CD8-positive, alpha-beta memory T cell (primary cell): ENCODE measurements around the gene SLC25A15. TPM values are rescaled to one million over a fixed set of nuclear protein-coding genes. Genes with fewer than 3 reads are reported as not detected.
A peak's percentile ranks its signal among the peaks of the same experiment; 100 is the strongest.
"Not testable (repeated sequence)": the region's sequence is repeated elsewhere in the genome, so short reads cannot be mapped to it uniquely, and the experiment has no call there.

Experiments
- CTCF ChIA-PET: fragments of 350-600 bp; sonication (Branson Sonifier 250); formaldehyde crosslinking; loops from one replicate; lab custom pipeline; 2021; ENCODE audit warnings: antibody characterized with exemption; lab: Charles Lee
- POLR2A ChIA-PET: fragments of 350-600 bp; sonication (Branson Sonifier 250); formaldehyde crosslinking; loops from one replicate; lab custom pipeline; 2021; ENCODE audit warnings: antibody characterized with exemption; lab: Charles Lee
- DNase-seq, 5 donors: peaks; one replicate each; pipeline versions ENCODE4 v3.0.0 to v3.0.0-alpha.2; 2020 to 2022; ENCODE audit warnings: mixed read lengths in 1 of 5
- H3K27ac ChIP-seq: one replicate; pipeline ENCODE4 v1.7.0; 2013; ENCODE audit warnings: low read depth, mild to moderate bottlenecking, low read length, moderate library complexity
- H3K27me3 ChIP-seq: 2 replicates; pipeline ENCODE4 v1.7.0; 2013; ENCODE audit warnings: low read length, mild to moderate bottlenecking; ENCODE audit not compliant: insufficient read depth, poor library complexity, severe bottlenecking
- H3K36me3 ChIP-seq: 2 replicates; pipeline ENCODE4 v1.7.0; 2013; ENCODE audit warnings: mild to moderate bottlenecking, low read length, moderate library complexity; ENCODE audit not compliant: insufficient read depth
- H3K4me1 ChIP-seq: 2 replicates; pipeline ENCODE4 v1.7.0; 2013; ENCODE audit warnings: mild to moderate bottlenecking, low read length, moderate library complexity; ENCODE audit not compliant: insufficient read depth
- H3K4me3 ChIP-seq: 2 replicates; pipeline ENCODE4 v1.7.0; 2013; ENCODE audit warnings: mild to moderate bottlenecking, low read length
- H3K9me3 ChIP-seq: 2 replicates; pipeline ENCODE4 v1.7.0; 2013; ENCODE audit warnings: mild to moderate bottlenecking, low read length
- H3K27ac Mint-ChIP-seq, 8 donors: one replicate each; pipeline ENCODE4 v1.8.0; 2020 to 2021; ENCODE audit warnings: mixed read lengths in 8 of 8, mild to moderate bottlenecking in 6 of 8, inconsistent platforms in 3 of 8, moderate library complexity in 3 of 8
- H3K27me3 Mint-ChIP-seq, 2 donors: one replicate each; pipeline ENCODE4 v1.8.0; 2020 to 2021; ENCODE audit warnings: mixed read lengths in 2 of 2, mild to moderate bottlenecking in 1 of 2, moderate library complexity in 1 of 2
- H3K36me3 Mint-ChIP-seq, 3 donors: one replicate each; pipeline ENCODE4 v1.8.0; 2020 to 2021; ENCODE audit warnings: mixed read lengths in 3 of 3, inconsistent platforms in 1 of 3, mild to moderate bottlenecking in 1 of 3
- H3K4me1 Mint-ChIP-seq, 3 donors: one replicate each; pipeline ENCODE4 v1.8.0; 2020 to 2021; ENCODE audit warnings: mixed read lengths in 3 of 3, inconsistent platforms in 1 of 3, mild to moderate bottlenecking in 1 of 3
- H3K4me3 Mint-ChIP-seq, 7 donors: one replicate each; pipeline ENCODE4 v1.8.0; 2020 to 2021; ENCODE audit warnings: mixed read lengths in 7 of 7, mild to moderate bottlenecking in 6 of 7, moderate library complexity in 4 of 7, inconsistent platforms in 2 of 7
- H3K9me3 Mint-ChIP-seq, 5 donors: one replicate each; pipeline ENCODE4 v1.8.0; 2020 to 2022; ENCODE audit warnings: mixed read lengths in 5 of 5, mild to moderate bottlenecking in 3 of 5, moderate library complexity in 2 of 5, inconsistent platforms in 1 of 5
- polyA plus RNA-seq: library from polyadenylated mRNA; unstranded; fragments of 300-500 nt; fragmentation: Illumina TruSeq; gene quantifications from one replicate; pipeline ENCODE4 v1.2.3, GENCODE V29; 2021
- total RNA-seq, 2 experiments: library from RNA; stranded (reverse); gene quantifications; one replicate each; pipeline ENCODE4 v1.2.3, GENCODE V29; 2021

Gene SLC25A15
- total and polyA plus RNA-seq, 3 experiments from 2014 or later, result 7.3 to 24.3 (median 23.9) TPM

DNA sequence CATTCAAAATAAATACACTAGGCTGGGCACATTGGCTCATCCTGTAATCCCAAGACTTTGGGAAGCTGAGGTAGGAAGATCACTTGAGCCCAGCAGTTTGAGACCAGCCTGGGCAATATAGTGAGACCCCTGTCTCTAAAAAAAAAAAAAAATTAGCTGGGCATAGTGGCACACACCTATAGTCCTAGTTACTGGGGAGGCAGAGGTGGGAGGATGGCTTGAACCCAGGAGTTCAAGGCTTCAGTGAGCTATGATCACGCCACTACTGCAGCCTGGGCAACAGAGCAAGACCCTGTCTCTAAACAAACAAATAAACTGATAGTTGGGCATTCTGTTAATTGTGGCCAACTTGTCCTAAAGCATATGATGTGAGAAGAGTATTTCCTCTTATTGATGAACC lies 6.4 kb upstream of the SLC25A15 start:
- H3K36me3 ChIP-seq, H3K27me3 Mint-ChIP-seq, CTCF ChIA-PET, H3K9me3 Mint-ChIP-seq, H3K27me3 ChIP-seq, H3K4me1 ChIP-seq, DNase-seq, H3K27ac ChIP-seq, H3K27ac Mint-ChIP-seq, H3K36me3 Mint-ChIP-seq, H3K4me3 Mint-ChIP-seq, POLR2A ChIA-PET, H3K9me3 ChIP-seq, H3K4me3 ChIP-seq: not testable (repeated sequence)
- H3K4me1 Mint-ChIP-seq, result peaks cover 0 to 21% (median 19%) of the 10 kb centered on the region in 3 donors

- Histone ChIP-seq H3K4me1 (peaks cover 7% of the 10 kb centered on the region), H3K9me3 (no peaks in the 10 kb centered on the region), H3K36me3 (no peaks in the 10 kb centered on the region), H3K27ac (no peak overlapping the region), H3K27me3 (no peaks in the 10 kb centered on the region), H3K4me3 (no peak overlapping the region)
- Mint-ChIP-seq H3K27ac (no peak overlapping the region), H3K4me3 (no peak overlapping the region), H3K36me3 (no peaks in the 10 kb centered on the region), H3K4me1 (peaks cover 0 to 22% (median 21%) of the 10 kb centered on the region in 3 donors), H3K9me3 (no peaks in the 10 kb centered on the region), H3K27me3 (peaks cover 0 to 2% of the 10 kb centered on the region in 2 donors)
- CTCF ChIA-PET, result no interaction called here
- POLR2A ChIA-PET, result no interaction called here
- no peak for DNase-seq
These were observed 4.9 kb upstream of the SLC25A15 start for GRCh38 chr13:40784540-40784939.

DNA sequence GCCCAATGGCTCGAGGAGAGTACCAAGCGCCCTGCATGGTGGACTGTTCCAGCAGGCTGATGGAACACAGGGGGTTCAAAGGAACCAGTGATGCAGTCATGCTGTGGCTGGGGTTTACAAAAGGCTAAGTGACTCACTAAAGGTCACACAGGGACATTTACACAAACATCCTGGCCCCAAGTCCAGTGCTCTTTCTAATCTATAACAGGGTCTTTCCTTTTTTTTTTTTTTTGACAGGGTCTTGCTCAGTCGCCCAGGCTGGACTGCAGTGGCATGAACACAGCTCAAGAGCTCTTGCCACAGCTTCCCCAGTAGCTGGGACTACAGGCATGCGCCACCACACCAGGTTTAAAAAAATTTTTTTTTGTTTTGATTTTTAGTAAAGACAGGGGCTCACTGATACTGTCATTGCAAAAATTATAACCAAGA lies 2.8 kb upstream of the SLC25A15 start:
- Histone ChIP-seq H3K27ac (no peak overlapping the region), H3K9me3 (no peaks in the 10 kb centered on the region), H3K4me1 (peaks cover 7% of the 10 kb centered on the region), H3K36me3 (no peaks in the 10 kb centered on the region), H3K27me3 (no peaks in the 10 kb centered on the region), H3K4me3 (no peak overlapping the region)
- Mint-ChIP-seq H3K4me3 (peak overlapping the region in 1 of 7 donors; percentile 85), H3K36me3 (peaks cover 0 to 1% (median 0%) of the 10 kb centered on the region in 3 donors), H3K27me3 (peaks cover 0 to 2% of the 10 kb centered on the region in 2 donors), H3K4me1 (peaks cover 10 to 38% (median 35%) of the 10 kb centered on the region in 3 donors), H3K9me3 (no peaks in the 10 kb centered on the region), H3K27ac (peak overlapping the region in 2 of 8 donors; percentile 51)
- no peak for DNase-seq
- ChIA-PET CTCF (interaction anchor here (1.4 to 3.1 kb wide), 2 partner anchors 9 to 135 kb away, joined by 8 to 10 read pairs; no protein-coding TSS in a partner anchor), POLR2A (no interaction called here)

- H3K9me3 Mint-ChIP-seq, result no peaks in the 10 kb centered on the region
These were observed 2.3 kb upstream of the SLC25A15 start for GRCh38 chr13:40787062-40787461.

GRCh38 chr13:40788540-40789274 lies 704 bp upstream of the SLC25A15 start:
- peaks cover 23 to 57% (median 50%) of the 10 kb centered on the region in 3 donors for H3K4me1 Mint-ChIP-seq
- peak overlapping the region; percentile 20 to 88 (median 80) for H3K27ac Mint-ChIP-seq
- CTCF ChIA-PET, result interaction anchor here (1.2 to 3.1 kb wide), 5 partner anchors 11 to 601 kb away, joined by 3 to 21 read pairs (median 5); no protein-coding TSS in a partner anchor
- H3K4me1 ChIP-seq, DNase-seq, H3K27me3 Mint-ChIP-seq, H3K9me3 Mint-ChIP-seq, H3K27me3 ChIP-seq, H3K36me3 ChIP-seq, H3K9me3 ChIP-seq, H3K36me3 Mint-ChIP-seq, H3K27ac ChIP-seq: not testable (repeated sequence)
- POLR2A ChIA-PET, result interaction anchor here (1.7 kb wide), 1 partner anchor 12 kb away, joined by 10 read pairs; no protein-coding TSS in a partner anchor
- H3K4me3 Mint-ChIP-seq, result peak overlapping the region; percentile 62 to 88 (median 80)
- H3K4me3 ChIP-seq, result peak overlapping the region; percentile 60

More at GRCh38 chr13:40787062-40787461, 2.3 kb upstream of the SLC25A15 start:
- H3K27ac Mint-ChIP-seq, result peak overlapping the region in 2 of 8 donors; percentile 52 to 84
- H3K4me3 Mint-ChIP-seq, result peak overlapping the region in 5 of 7 donors; percentile 21 to 83 (median 57)
- Histone ChIP-seq H3K4me3 (no peak overlapping the region), H3K27me3 (no peaks in the 10 kb centered on the region), H3K4me1 (peaks cover 7% of the 10 kb centered on the region), H3K27ac (no peak overlapping the region), H3K36me3 (no peaks in the 10 kb centered on the region), H3K9me3 (no peaks in the 10 kb centered on the region)
- CTCF ChIA-PET, result interaction anchor here (1.4 to 3.1 kb wide), 2 partner anchors 10 to 134 kb away, joined by 8 to 10 read pairs; no protein-coding TSS in a partner anchor
- DNase-seq, result no peak
- H3K36me3 Mint-ChIP-seq, result peaks cover 0 to 1% (median 0%) of the 10 kb centered on the region in 3 donors
- POLR2A ChIA-PET, result no interaction called here
- H3K4me1 Mint-ChIP-seq, result peaks cover 14 to 43% (median 40%) of the 10 kb centered on the region in 3 donors
- H3K27me3 Mint-ChIP-seq, result peaks cover 0 to 2% of the 10 kb centered on the region in 2 donors

DNA sequence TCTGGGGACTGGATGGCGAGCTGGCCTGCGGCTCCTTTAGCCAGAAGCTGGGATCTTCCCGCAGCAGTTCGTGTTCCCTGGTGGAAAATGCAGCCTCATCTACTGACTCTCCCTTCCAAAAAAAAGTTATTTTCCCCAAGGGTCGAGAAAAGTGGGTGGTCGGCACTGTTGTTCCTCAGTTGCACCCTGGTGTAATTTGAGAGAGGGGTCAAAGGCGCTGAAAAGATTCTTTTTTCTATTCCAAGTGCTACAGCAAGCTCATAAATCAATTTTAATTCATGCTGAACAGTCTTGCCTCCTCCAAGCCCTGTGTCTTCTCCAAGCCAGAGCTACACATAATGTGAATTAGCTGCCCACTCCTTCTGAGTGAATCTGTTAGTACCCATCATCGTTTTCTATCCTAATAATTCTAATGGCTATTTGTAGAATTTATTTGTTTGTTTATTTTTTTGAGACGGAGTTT lies 774 bp downstream of the SLC25A15 start:
- H3K4me1 ChIP-seq, result peaks cover 7% of the 10 kb centered on the region
- no peaks in the 10 kb centered on the region for H3K36me3 ChIP-seq
- Mint-ChIP-seq H3K27ac (peak overlapping the region; percentile 68 to 87 (median 78)), H3K9me3 (no peaks in the 10 kb centered on the region), H3K36me3 (peaks cover 0 to 23% (median 3%) of the 10 kb centered on the region in 3 donors), H3K27me3 (peaks cover 0 to 2% of the 10 kb centered on the region in 2 donors), H3K4me1 (peaks cover 23 to 57% (median 51%) of the 10 kb centered on the region in 3 donors), H3K4me3 (peak overlapping the region; percentile 80 to 92 (median 84))
- no peak overlapping the region for H3K27ac ChIP-seq
- ChIA-PET POLR2A (no interaction called here), CTCF (interaction anchor here (0.9 to 1.5 kb wide), 4 partner anchors 13 to 132 kb away, joined by 3 to 7 read pairs (median 4); no protein-coding TSS in a partner anchor)
- no peaks in the 10 kb centered on the region for H3K9me3 ChIP-seq
- DNase-seq, result no peak
- no peaks in the 10 kb centered on the region for H3K27me3 ChIP-seq
- H3K4me3 ChIP-seq, result peak overlapping the region; percentile 47

- no peak overlapping the region for H3K4me3 ChIP-seq
- no peaks in the 10 kb centered on the region for H3K27me3 ChIP-seq
- no peaks in the 10 kb centered on the region for H3K36me3 ChIP-seq
- ChIA-PET POLR2A (no interaction called here), CTCF (no interaction called here)
- Mint-ChIP-seq H3K4me3 (peak overlapping the region in 2 of 7 donors; percentile 31 to 43), H3K36me3 (peaks cover 0 to 40% (median 3%) of the 10 kb centered on the region in 3 donors), H3K4me1 (peaks cover 26 to 50% (median 46%) of the 10 kb centered on the region in 3 donors), H3K9me3 (no peaks in the 10 kb centered on the region), H3K27me3 (no peaks in the 10 kb centered on the region), H3K27ac (peak overlapping the region; percentile 12 to 77 (median 65))
- DNase-seq, result peak in 1 of 5 donors; percentile 19
- no peaks in the 10 kb centered on the region for H3K9me3 ChIP-seq
- H3K4me1 ChIP-seq, result peaks cover 7% of the 10 kb centered on the region
- no peak overlapping the region for H3K27ac ChIP-seq
These were observed 3.1 kb downstream of the SLC25A15 start for GRCh38 chr13:40792284-40793051.
